Activated T-cell treated with anti-CD3 and anti-CD28 coated beads, Interleukin-2, amount 50 U/mL, for 72 hours (primary cell): ENCODE results near the gene TBCEL. TPM values are rescaled to one million over a fixed set of nuclear protein-coding genes. Genes with fewer than 3 reads are reported as not detected.

Experiments
- ATAC-seq, 2 donors: fragments of 150-1000 bp; cut with Tn5 transposase; replicated peaks in 1 of 2; 2 replicates each; pipeline ENCODE4 v1.10.0; 2021; ENCODE audit warnings: moderate library complexity in 2 of 2, mild to moderate bottlenecking in 1 of 2
- DNase-seq, 2 donors: peaks; one replicate each; pipeline ENCODE4 v3.0.0; 2021 to 2022; ENCODE audit warnings: mixed read lengths in 1 of 2
- H3K27ac Mint-ChIP-seq: one replicate; pipeline ENCODE4 v1.8.0; 2022; ENCODE audit warnings: mild to moderate bottlenecking, moderate library complexity, mixed read lengths
- H3K27me3 Mint-ChIP-seq: one replicate; pipeline ENCODE4 v1.8.0; 2022; ENCODE audit warnings: low read depth, mixed read lengths
- H3K36me3 Mint-ChIP-seq, 2 donors: one replicate each; pipeline ENCODE4 v1.8.0; 2022; ENCODE audit warnings: mixed read lengths in 2 of 2, mild to moderate bottlenecking in 1 of 2; ENCODE audit not compliant: insufficient read depth in 2 of 2
- H3K4me1 Mint-ChIP-seq: one replicate; pipeline ENCODE4 v1.8.0; 2022; ENCODE audit warnings: low read depth, mixed read lengths
- H3K4me3 Mint-ChIP-seq, 2 donors: one replicate each; pipeline ENCODE4 v1.8.0; 2022; ENCODE audit warnings: mild to moderate bottlenecking in 2 of 2, mixed read lengths in 2 of 2, moderate library complexity in 2 of 2
- H3K9me3 Mint-ChIP-seq, 2 donors: one replicate each; pipeline ENCODE4 v1.8.0; 2022; ENCODE audit warnings: mixed read lengths in 2 of 2
- total RNA-seq, 2 donors: library from RNA; stranded (reverse); gene quantifications; one replicate each; pipeline ENCODE4 v1.2.3, GENCODE V29; 2022

Gene TBCEL
- total RNA-seq, 2 donors from 2014 or later: 13.3 to 14.7 TPM

DNA sequence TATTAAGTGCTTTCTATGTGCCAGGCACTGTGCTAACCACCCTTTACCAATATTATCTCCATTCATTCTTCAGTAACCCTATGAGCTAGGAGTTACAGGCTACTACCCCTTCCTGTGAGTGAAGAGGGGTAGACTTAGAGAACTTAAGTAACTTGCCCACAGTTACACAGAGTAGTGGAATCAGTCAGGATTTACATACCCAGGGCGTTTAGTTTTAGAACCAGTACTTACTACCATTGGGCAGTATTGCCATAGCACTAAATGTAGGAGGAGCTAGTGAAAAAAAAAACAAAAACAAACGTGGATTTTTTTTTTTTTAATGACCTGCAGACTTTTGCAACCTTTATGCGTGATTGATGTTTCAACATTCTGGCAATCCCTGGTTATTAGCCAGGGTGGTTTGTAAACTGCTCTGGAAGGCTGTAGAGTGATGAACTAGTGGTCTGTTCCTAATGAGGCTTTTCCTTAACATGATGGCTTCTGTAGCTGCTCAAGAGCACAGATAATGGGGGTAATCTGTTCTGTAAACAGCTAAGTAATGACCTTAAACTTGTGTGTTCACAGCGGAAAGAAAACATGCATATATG lies 11.4 kb downstream of the TBCEL start:
- Mint-ChIP-seq H3K4me1 (peaks cover 22% of the 10 kb centered on the region), H3K4me3 (no peak overlapping the region), H3K27ac (no peak overlapping the region), H3K9me3 (no peaks in the 10 kb centered on the region), H3K36me3 (no peaks in the 10 kb centered on the region), H3K27me3 (no peaks in the 10 kb centered on the region)
- ATAC-seq (no peak), DNase-seq (no peak)

DNA sequence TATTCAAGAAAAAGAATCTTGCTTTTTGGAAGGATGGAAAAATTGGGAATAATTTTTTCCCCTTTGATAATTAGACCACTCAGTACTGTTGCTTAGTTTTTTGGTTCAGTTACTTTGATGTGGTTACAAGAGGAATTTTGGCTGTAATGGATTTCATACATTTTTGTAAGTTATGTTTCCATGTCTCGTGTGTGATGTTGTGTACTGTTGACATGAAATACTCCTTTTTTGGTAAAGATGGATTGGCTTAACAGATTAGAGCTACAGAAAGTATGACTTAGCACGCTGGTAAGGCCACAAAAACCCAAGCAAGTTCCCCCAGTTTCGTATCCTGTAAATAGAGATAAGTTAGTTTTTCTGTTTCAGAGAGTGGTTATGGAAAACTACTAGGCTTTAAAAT lies 11.9 kb downstream of the TBCEL start:
- no peaks in the 10 kb centered on the region for H3K36me3 Mint-ChIP-seq
- peak overlapping the region in 1 of 2 donors; percentile 43 for H3K4me3 Mint-ChIP-seq
- H3K27me3 Mint-ChIP-seq: no peaks in the 10 kb centered on the region
- no peaks in the 10 kb centered on the region for H3K9me3 Mint-ChIP-seq
- H3K4me1 Mint-ChIP-seq: peaks cover 20% of the 10 kb centered on the region
- ATAC-seq (peak; percentile 41 to 62), DNase-seq (peak; percentile 4 to 5)
- peak overlapping the region; percentile 11 for H3K27ac Mint-ChIP-seq

DNA sequence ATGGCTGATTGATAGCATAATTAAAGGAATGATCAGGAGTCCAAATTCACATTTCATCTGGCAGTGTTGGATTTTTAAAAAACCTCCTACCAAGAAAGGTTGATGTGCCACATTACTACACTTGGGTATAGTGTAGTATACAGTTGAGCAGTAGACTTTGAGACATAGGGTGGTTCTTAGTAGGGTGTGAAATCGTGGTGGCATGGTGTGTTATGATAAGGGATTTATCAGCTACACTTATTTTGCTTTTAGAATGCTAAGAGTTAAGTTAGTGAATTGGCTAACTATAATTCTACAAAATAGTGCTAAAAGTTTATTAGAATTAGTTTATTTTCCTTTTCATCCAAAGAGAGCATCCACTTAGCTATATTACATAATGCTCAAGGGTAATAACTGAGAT lies 13.1 kb downstream of the TBCEL start:
- Mint-ChIP-seq H3K4me3 (no peak overlapping the region), H3K4me1 (peaks cover 20% of the 10 kb centered on the region), H3K27me3 (no peaks in the 10 kb centered on the region), H3K9me3 (no peaks in the 10 kb centered on the region), H3K27ac (no peak overlapping the region), H3K36me3 (no peaks in the 10 kb centered on the region)
- ATAC-seq (no peak), DNase-seq (no peak)

DNA sequence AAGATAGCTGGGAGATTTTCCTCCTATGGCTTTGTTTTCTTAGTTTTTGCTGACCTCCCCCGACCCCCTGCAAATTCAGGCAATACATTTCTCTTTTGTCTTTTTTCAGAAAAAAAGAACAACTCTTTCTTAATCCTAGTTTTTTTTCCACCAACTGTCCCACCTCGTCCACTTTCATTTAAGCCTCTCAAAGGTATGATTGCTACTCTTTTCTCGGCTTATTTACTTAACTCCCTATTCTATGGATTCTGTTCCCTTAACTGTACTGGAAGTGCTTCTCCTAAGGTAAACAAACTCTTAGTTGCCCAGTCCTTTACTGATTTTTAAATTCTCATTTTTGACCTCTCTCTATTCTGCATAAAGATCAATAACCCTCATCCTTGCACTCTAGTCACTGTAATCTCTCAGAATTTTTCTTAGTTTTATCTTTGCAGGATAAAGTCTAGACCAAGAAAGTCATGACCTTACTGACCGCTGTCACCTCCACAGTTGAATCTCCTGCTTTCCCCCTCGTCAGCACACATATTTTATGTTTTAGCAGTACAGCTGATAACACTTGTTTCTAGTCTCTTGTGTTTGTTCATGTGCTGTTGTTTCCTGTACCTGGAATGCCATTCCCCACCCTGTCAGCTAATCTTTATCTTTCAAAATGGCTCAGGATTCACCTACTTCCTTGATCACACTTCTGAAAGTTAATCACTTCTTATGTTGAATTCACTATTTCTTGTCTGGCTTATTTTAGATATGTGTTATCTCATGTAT lies 14.9 kb downstream of the TBCEL start:
- no peaks in the 10 kb centered on the region for H3K9me3 Mint-ChIP-seq
- no peaks in the 10 kb centered on the region for H3K36me3 Mint-ChIP-seq
- peaks cover 20% of the 10 kb centered on the region for H3K4me1 Mint-ChIP-seq
- H3K27ac Mint-ChIP-seq: peak overlapping the region; percentile 3
- no peak for DNase-seq
- H3K4me3 Mint-ChIP-seq: no peak overlapping the region
- H3K27me3 Mint-ChIP-seq: no peaks in the 10 kb centered on the region
- no peak for ATAC-seq

DNA sequence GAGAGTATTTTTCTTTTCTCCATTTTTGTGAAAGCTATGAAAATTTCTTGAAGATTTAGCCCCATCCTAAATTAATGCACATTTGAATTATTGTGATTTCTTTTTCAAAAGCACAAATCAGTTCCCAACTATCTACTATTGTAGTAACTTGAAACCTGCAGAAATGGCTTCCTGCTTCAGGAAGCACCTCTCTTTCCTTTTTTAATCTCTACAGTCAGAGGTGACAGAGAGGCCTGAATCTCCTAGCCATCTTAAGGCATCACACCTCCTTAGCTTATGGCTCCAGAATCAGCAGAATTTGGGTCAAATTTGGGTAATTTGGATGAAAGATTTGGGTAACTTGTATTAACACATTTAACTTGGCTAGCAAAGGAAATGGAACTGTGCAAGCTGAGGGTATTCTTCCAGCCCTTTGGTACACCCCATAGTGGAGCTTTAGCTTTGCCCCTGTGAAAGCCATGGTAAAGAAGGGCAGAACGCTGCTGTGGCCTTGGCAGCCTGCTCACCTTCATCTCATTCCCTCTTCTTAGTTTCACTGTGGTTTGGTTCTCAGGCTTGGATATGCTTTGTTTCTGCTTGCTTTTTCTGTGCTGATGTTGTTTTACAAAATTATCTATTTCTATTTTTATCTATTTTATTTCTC lies 16.2 kb downstream of the TBCEL start:
- no peaks in the 10 kb centered on the region for H3K27me3 Mint-ChIP-seq
- H3K4me1 Mint-ChIP-seq: peaks cover 19% of the 10 kb centered on the region
- DNase-seq (no peak), ATAC-seq (no peak)
- no peaks in the 10 kb centered on the region for H3K9me3 Mint-ChIP-seq
- no peaks in the 10 kb centered on the region for H3K36me3 Mint-ChIP-seq
- no peak overlapping the region for H3K4me3 Mint-ChIP-seq
- no peak overlapping the region for H3K27ac Mint-ChIP-seq

DNA sequence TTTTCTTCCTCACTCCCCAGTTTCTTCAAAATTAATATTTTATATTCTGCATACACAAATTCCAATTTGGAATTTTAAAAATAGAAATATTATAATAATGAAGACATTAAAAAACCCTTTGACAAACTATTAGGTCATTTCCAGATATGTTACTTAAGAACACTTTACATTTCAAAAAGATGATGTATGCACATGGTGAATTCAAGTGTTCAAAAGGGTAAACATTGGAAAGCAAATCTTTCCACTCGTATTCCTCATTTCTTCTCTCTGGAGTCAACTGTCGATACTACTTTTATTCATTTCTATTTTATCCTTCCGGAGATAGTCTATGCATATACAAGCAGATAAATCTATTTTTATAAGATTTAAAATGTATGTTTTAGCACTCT lies 16.7 kb downstream of the TBCEL start:
- Mint-ChIP-seq H3K36me3 (no peaks in the 10 kb centered on the region), H3K27ac (no peak overlapping the region), H3K9me3 (no peaks in the 10 kb centered on the region), H3K4me3 (no peak overlapping the region), H3K27me3 (no peaks in the 10 kb centered on the region), H3K4me1 (peaks cover 14% of the 10 kb centered on the region)
- no peak for ATAC-seq
- DNase-seq: no peak

DNA sequence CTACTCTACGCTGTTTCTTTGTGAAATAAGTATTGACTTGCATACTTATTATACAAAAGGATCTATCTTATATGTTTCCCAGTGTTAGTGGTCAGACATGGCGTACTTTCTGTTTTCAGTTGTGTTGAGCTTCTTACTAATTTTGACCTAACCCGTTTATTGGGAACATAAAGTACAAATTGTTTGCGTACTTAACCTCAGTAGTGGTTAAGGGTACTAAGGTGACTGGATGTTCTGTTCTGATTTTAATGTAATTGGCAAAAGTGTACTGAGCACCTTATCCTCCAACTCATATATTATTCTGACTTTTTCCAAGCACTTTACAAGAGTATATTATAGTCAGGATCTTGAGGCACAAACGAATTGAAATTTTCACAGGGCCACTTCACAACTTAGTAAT lies 17.2 kb downstream of the TBCEL start:
- DNase-seq (no peak), ATAC-seq (no peak)
- no peaks in the 10 kb centered on the region for H3K27me3 Mint-ChIP-seq
- no peak overlapping the region for H3K4me3 Mint-ChIP-seq
- no peaks in the 10 kb centered on the region for H3K36me3 Mint-ChIP-seq
- H3K27ac Mint-ChIP-seq: no peak overlapping the region
- H3K4me1 Mint-ChIP-seq: peaks cover 9% of the 10 kb centered on the region
- no peaks in the 10 kb centered on the region for H3K9me3 Mint-ChIP-seq

DNA sequence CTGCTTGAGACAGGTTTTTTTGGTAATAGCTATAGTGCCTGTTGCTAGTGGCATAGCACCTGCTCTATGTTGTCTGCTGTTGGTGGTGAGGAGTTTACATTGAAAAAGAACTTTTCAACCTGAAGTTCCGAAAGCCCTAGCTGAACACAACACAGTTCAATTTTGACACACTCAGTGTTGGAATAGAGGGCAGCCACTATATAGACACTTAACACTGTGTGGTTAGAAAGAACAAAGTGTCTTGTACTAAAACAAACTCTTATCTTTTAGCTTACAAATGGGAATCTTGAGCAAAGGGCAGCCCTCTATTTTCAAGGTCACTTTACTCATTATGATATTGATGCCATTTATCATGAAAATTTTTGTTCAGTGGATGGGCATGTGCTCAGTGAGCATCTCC lies 18.4 kb downstream of the TBCEL start:
- no peaks in the 10 kb centered on the region for H3K4me1 Mint-ChIP-seq
- no peaks in the 10 kb centered on the region for H3K9me3 Mint-ChIP-seq
- no peak overlapping the region for H3K4me3 Mint-ChIP-seq
- no peak overlapping the region for H3K27ac Mint-ChIP-seq
- no peaks in the 10 kb centered on the region for H3K27me3 Mint-ChIP-seq
- peaks cover under 1 to 3% of the 10 kb centered on the region in 2 donors for H3K36me3 Mint-ChIP-seq
- ATAC-seq (no peak), DNase-seq (no peak)

DNA sequence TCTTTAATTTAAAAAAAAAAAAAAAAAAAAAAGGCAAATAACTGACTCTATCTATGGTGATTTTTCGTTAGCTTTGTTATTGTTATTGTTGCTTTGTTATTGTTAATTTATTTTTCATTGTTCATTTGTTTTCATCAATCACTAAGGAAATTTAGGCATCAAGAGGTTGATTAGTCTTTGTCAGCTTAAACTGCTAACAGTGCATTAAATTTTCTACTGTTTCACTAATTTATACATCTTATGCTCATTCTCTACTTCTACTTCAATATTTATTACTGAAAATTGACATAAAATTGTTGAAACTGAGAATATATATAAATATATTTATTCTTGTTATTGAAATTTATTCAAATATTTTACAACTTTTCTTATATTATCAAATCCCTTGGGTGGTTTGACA lies 24.0 kb downstream of the TBCEL start:
- DNase-seq (no peak), ATAC-seq (no peak)
- H3K27me3 Mint-ChIP-seq: no peaks in the 10 kb centered on the region
- no peaks in the 10 kb centered on the region for H3K4me1 Mint-ChIP-seq
- no peaks in the 10 kb centered on the region for H3K9me3 Mint-ChIP-seq
- H3K27ac Mint-ChIP-seq: no peak overlapping the region
- peaks cover 2 to 7% of the 10 kb centered on the region in 2 donors for H3K36me3 Mint-ChIP-seq
- H3K4me3 Mint-ChIP-seq: no peak overlapping the region

DNA sequence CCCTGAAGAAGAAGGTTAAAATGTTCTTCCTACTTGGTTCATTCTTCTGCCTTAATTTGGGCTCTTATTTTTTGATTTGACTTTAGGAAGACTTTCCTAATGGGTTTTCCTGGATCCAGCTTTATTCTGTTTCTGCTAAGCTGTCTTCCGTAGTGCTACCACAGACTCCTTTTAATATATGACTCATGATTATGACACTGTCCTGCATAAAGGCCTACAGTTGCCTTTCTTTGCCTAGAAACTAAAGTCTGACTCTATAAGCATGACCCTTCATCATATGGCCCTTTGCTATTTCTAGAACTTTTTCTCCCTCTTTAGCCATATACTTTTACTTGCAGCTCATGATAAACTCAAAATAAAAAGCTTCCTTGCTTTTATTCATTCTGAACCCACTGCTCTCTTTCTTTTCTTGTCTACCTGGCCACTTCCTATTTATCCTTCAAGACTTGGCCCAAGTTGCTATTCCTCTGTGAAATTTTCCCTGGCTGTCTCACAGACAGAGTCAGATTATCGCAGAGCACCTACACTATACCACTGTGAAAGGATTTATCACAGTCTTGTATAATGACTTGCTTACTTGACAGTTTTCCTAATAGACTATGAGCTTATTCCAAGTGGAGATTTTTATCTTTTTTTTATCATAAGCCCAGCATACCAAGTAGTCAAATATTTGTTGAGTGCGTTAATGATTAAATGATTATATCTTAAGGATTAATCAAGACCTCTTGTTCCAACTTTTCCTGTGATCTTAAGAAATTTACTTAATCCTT lies 24.7 kb downstream of the TBCEL start:
- no peaks in the 10 kb centered on the region for H3K4me1 Mint-ChIP-seq
- peaks cover 2 to 10% of the 10 kb centered on the region in 2 donors for H3K36me3 Mint-ChIP-seq
- ATAC-seq: no peak
- no peaks in the 10 kb centered on the region for H3K27me3 Mint-ChIP-seq
- no peaks in the 10 kb centered on the region for H3K9me3 Mint-ChIP-seq
- DNase-seq: no peak
- H3K27ac Mint-ChIP-seq: no peak overlapping the region
- H3K4me3 Mint-ChIP-seq: no peak overlapping the region

DNA sequence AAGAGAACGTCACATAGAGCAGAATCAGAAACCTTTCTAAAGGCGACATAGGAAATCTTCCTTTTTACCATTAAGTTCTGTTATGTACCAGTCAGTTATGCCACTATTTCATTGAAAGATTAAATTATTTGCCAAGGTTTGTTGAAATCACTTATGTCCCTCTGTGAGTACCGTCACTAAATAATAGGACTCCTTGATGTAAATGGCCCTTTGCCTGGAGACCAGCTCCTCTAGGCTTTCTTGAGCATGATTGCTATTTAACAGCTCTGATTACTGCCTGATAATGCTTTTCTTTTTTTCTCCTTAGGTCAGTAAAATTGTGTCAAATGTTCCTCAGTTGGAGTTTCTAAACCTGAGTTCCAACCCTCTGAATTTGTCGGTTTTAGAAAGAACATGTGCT lies 29.3 kb downstream of the TBCEL start:
- Mint-ChIP-seq H3K9me3 (no peaks in the 10 kb centered on the region), H3K4me1 (no peaks in the 10 kb centered on the region), H3K27ac (no peak overlapping the region), H3K27me3 (no peaks in the 10 kb centered on the region), H3K36me3 (peaks cover 0 to 7% of the 10 kb centered on the region in 2 donors), H3K4me3 (no peak overlapping the region)
- ATAC-seq (no peak), DNase-seq (no peak)

DNA sequence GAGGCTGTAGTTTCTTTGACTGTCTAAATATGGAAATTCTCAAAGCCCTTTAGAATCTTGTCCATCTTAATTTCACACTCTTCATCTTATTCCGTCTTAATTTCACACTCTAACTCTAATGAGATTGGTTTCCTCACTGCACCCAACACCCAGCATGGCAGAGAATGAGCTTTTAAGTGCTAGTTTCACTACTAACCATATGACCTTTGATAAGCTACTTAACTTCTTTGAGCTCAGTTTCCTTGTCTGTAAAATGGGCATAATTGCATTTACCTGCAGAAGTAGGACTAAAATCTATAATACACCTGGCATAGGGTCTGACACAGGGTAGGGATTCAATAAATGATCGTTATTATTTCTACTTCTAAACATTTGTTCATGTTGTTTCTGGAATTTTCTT lies 30.4 kb downstream of the TBCEL start:
- ATAC-seq: no peak

DNA sequence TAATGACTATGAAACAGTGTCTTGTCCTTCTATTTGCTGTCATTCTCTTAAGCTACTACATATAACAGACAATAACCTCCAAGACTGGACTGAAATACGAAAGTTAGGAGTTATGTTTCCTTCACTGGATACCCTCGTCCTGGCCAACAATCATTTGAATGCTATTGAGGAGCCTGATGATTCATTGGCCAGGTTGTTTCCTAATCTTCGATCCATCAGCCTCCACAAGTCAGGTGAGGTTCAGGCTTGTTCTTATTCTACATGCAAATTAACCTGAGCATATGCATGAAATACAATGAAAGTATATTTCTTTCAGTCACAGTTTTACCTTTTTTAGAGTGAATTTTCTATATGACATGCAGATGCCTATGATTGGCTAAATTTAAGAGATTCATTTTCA lies 31.2 kb downstream of the TBCEL start:
- Mint-ChIP-seq H3K27ac (no peak overlapping the region), H3K4me1 (no peaks in the 10 kb centered on the region), H3K36me3 (peaks cover 0 to 8% of the 10 kb centered on the region in 2 donors), H3K27me3 (no peaks in the 10 kb centered on the region), H3K9me3 (no peaks in the 10 kb centered on the region), H3K4me3 (no peak overlapping the region)
- ATAC-seq (no peak), DNase-seq (no peak)

More for the DNA sequence above, 30.4 kb downstream of the TBCEL start:
- H3K27me3 Mint-ChIP-seq: no peaks in the 10 kb centered on the region
- H3K9me3 Mint-ChIP-seq: no peaks in the 10 kb centered on the region
- peaks cover 0 to 5% of the 10 kb centered on the region in 2 donors for H3K36me3 Mint-ChIP-seq
- no peak overlapping the region for H3K4me3 Mint-ChIP-seq
- no peak overlapping the region for H3K27ac Mint-ChIP-seq
- DNase-seq: no peak
- H3K4me1 Mint-ChIP-seq: no peaks in the 10 kb centered on the region
